Islet of Langerhans (tissue), 1 donor: ENCODE data around the gene C2orf68.
"Not testable (repeated sequence)": the region's sequence is repeated elsewhere in the genome, so short reads cannot be mapped to it uniquely, and the experiment has no call there.

Experiments used
- FAIRE-seq: peaks from one replicate; lab custom pipeline; 2011; peaks lifted over from hg19 to GRCh38; lab: Jason Lieb, UNC

C2orf68 gene

GRCh38 chr2:85579266-85579935 lies 32.5 kb downstream of the C2orf68 start:
- no peak for FAIRE-seq

GRCh38 chr2:85578243-85579180 lies 33.4 kb downstream of the C2orf68 start:
- FAIRE-seq: no peak

- no peak for FAIRE-seq
These were observed 34.3 kb downstream of the C2orf68 start, which contains the start of gene VAMP8 for GRCh38 chr2:85577386-85578242. Gene VAMP8, plus strand, starts transcription at chr2:85577586. Its CDS starts 61 bp downstream, at chr2:85577647.

- no peak for FAIRE-seq
These were observed 34.8 kb downstream of the C2orf68 start for GRCh38 chr2:85577063-85577385.

GRCh38 chr2:85575739-85576138 lies 36.1 kb downstream of the C2orf68 start:
- FAIRE-seq: no peak

GRCh38 chr2:85566265-85566664 lies 45.6 kb downstream of the C2orf68 start:
- FAIRE-seq: no peak

- FAIRE-seq: no peak
These were observed 47.7 kb downstream of the C2orf68 start for GRCh38 chr2:85564144-85564563.

GRCh38 chr2:85561280-85562212 lies 50.3 kb downstream of the C2orf68 start, which contains the start of gene GGCX:
Gene GGCX, minus strand, starts transcription at chr2:85561493. Its CDS starts 65 bp downstream, at chr2:85561428.
- FAIRE-seq: no peak

- FAIRE-seq: no peak
These were observed 51.0 kb downstream of the C2orf68 start for GRCh38 chr2:85560812-85561279.

- FAIRE-seq: not testable (repeated sequence)
These were observed 51.5 kb downstream of the C2orf68 start for GRCh38 chr2:85560403-85560726.

GRCh38 chr2:85558160-85558559 lies 53.7 kb downstream of the C2orf68 start:
- no peak for FAIRE-seq

- FAIRE-seq: no peak
These were observed 54.7 kb downstream of the C2orf68 start for GRCh38 chr2:85557130-85557529.
